ENCODE results near the gene GRM7.

Gene GRM7

DNA sequence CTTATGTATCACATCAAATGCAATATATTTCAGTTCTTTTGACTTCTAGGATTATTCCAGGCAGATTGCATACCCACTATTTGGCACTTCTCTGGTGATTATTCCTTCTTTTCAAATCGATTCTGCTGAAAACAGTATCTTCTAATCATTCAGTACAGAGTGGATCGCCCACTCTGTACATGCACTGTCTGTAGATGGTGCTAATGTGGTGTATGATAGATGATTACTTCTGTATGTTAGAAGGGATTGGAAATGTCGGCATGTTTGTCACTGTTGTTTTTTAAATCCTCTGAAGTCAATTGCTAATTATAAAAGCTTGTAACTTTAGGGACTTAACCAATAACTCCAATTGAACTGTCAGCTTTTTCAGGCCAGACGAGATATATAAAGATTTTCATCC, 642.5 kb downstream of the GRM7 start:
- DNase-seq (ENCODE audit: low read depth in 2 of 2), result no peak

DNA sequence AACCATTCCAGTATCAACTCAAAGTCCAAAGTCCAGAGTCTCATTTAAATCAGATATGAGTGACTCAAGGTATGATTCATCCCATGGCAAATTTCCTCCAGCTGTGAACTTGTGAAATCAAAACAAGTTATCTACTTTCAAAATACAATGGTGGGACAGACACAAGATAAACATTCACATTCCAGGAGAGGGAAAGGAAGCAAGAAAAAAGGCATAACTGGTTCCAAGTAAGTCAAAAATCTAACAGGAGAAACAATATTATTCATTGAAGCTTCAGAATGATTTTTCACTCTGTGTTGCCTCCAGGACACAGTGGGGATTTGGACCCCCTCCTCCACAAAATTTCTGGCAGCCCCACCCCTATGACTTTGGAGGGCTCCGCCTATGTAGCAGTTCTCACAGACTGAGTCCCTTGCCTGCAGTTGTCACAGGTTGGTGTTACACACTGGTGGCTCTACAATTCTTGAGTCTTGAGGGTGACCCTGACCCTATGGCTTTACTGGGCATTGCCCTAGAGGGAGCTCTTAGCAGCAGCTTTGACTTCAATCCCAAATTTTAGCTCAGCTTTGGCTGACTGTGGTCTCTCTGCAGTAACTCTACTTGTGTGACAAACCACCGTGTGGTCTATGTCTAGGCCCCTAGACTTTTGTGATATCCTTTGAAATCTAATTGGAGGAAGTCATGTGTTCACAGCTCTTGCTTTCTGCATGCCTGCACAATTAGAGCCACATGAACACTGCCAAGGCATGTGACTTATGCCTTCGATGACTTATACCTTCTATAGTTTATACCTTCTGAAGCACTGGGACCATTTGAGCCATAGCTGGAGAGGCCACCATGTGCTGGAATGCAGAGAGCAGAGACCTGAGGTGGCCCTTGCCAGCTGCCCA, 644.2 kb downstream of the GRM7 start:
- DNase-seq (ENCODE audit: low read depth in 2 of 2), result no peak

DNA sequence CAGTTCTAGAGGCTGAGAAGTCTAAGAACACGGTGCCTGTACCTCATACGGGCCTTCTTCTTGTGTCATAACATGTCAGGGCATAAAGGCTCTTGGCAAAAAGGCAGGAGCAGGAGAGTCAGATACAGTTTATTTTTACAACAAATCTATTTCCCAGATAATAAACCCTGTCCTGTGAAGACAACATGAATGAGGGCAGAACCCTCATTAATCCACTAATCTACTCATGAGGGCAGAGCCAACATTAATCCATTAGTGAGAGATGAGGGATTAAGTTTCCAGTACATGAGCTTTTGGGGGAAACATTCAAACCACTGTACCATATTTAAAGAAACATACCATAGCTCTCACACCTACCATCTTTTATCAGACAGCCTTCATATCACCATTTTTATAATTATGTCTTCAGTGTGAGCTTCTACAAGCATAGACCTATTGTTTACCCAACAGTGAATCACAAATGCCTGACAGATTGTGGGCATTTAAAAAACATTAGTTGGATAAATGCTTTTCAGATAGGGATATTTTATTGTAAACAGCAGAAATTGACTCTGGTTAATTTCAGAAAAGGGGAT, 645.8 kb downstream of the GRM7 start:
- no peak for DNase-seq (ENCODE audit: low read depth in 2 of 2)

DNA sequence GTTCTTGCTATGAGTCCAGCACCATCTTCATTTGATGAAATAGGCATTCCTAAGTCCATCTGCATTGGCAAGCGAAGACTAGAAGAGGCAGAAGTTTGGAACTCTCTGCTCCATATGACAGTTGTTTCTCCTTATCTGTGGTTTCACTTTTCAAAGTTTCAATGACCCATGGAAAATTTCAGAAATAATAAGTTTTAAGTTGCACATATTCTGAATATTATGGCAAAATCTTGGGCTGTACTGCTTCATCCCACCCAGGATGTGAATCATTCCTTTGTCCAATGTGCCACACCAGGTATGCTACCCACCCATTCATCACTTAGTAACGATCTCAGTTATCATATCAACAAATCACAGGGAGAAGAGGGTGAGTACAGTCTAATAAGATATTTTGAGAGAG, 647.9 kb downstream of the GRM7 start:
- DNase-seq (ENCODE audit: low read depth in 2 of 2), result no peak

GRCh38 chr3:7512048-7512447, 651.1 kb downstream of the GRM7 start:
- no peak for DNase-seq (ENCODE audit: low read depth in 2 of 2)

- no peak for DNase-seq (ENCODE audit: low read depth in 2 of 2)
These were observed 657.1 kb downstream of the GRM7 start for GRCh38 chr3:7518026-7518425.

DNA sequence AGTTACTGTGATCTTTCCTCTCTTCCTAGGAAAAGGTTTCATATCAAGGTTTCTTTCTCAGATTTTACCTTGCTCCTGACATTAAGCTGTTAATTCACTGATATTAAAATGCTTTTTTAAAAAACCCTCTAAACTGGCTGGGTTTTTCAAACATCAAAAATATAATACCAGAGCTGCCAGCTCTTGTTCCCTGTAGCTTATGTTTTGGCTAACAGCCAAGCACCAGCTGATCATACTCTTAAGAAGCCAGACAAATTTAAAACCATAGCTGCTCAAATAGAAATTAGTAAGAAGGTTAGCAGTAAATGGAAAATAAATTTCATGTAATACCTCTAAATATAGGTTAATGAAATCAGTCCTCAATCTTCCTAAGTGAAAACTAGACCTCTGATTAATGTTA, 657.5 kb downstream of the GRM7 start:
- no peak for DNase-seq (ENCODE audit: low read depth in 2 of 2)

GRCh38 chr3:7520059-7520458, 659.1 kb downstream of the GRM7 start:
- no peak for DNase-seq (ENCODE audit: low read depth in 2 of 2)

- DNase-seq (ENCODE audit: low read depth in 2 of 2), result no peak
These were observed 659.7 kb downstream of the GRM7 start for GRCh38 chr3:7520593-7520992.

DNA sequence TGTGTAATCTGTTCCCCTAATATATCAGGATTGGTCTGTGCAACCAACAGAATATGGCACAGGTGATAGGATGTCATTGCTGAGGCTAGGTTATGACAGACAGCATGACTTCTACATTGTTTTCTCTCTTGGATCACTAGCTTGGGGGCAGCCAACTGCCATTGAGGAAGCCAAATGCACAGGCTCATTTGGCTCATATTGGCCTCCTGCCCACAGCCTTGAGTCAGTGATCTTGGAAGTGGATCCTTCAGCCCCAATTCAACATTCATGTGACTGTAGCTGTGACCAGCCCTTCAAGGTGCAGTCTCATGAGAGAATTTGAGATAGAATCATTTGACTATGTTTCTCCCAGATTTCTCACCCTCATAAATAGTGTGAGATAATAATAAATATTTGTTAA, 675.6 kb downstream of the GRM7 start:
- DNase-seq (ENCODE audit: low read depth in 2 of 2), result no peak

DNA sequence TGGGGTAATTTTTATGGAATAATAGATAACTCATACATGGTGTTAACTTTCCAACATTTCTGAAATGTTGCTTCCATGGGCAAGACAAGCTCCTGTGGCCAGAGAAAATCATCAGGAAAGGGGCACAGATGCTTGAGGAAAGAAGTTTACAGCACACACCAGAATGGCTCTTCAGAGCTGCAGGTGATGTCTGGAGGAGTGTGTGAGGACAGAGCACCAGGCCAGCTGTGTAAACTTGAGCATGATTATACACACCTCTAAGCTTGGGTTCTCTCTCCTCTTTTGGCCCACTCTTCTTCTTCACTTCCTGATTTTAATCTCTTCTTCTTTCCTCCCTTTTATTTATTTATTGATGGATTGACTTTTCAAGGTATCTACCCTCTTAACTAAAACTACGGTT, 676.0 kb downstream of the GRM7 start:
- DNase-seq (ENCODE audit: low read depth in 2 of 2), result no peak

GRCh38 chr3:7543294-7543880, 682.5 kb downstream of the GRM7 start:
- DNase-seq (ENCODE audit: low read depth in 2 of 2), result no peak

DNA sequence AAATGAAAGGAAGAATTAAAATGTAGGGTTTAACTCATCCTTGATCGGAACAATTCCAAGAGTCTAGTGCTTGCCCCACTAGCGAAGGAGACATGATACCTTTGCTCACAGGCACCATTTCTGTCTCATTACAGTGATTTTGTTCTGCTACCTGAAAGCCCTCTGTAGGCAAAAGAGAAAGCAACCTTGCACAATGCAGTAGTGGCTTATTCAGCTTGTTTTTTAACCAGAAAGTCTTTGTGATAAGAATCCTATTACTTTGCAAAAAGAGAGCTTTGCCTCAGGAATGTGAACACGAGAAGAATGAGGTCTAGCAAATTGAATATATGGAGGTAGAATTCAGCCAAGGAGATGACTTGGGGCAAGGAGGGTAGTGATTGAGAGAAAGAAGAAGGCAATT, 684.4 kb downstream of the GRM7 start:
- no peak for DNase-seq (ENCODE audit: low read depth in 2 of 2)

GRCh38 chr3:7546253-7546652, 685.3 kb downstream of the GRM7 start:
- no peak for DNase-seq (ENCODE audit: low read depth in 2 of 2)

DNA sequence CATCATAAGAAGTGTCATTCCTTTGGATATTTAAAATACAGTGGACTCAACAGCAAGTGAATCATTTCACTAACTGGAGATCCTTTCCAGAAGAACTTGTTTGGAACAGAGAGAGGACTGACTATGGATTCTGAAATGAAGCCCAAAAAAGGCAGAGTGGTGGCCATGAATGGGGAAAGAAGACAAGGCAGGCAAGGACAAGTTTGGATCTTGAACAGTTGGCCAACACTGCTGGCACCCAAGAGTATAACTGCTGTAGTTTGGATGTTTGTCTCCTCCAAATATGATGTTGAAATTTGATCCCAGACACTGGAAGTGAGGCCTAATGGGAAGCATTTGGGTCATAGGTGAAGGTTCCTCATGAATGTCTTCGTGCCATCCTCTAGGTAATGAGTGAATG, 686.9 kb downstream of the GRM7 start:
- DNase-seq (ENCODE audit: low read depth in 2 of 2), result no peak

- no peak for DNase-seq (ENCODE audit: low read depth in 2 of 2)
These were observed 702.0 kb downstream of the GRM7 start for GRCh38 chr3:7562892-7563291.

GRCh38 chr3:7565574-7565973, 704.7 kb downstream of the GRM7 start:
- no peak for DNase-seq (ENCODE audit: low read depth in 2 of 2)

- no peak for DNase-seq (ENCODE audit: low read depth in 2 of 2)
These were observed 706.2 kb downstream of the GRM7 start for GRCh38 chr3:7567160-7567559.

DNA sequence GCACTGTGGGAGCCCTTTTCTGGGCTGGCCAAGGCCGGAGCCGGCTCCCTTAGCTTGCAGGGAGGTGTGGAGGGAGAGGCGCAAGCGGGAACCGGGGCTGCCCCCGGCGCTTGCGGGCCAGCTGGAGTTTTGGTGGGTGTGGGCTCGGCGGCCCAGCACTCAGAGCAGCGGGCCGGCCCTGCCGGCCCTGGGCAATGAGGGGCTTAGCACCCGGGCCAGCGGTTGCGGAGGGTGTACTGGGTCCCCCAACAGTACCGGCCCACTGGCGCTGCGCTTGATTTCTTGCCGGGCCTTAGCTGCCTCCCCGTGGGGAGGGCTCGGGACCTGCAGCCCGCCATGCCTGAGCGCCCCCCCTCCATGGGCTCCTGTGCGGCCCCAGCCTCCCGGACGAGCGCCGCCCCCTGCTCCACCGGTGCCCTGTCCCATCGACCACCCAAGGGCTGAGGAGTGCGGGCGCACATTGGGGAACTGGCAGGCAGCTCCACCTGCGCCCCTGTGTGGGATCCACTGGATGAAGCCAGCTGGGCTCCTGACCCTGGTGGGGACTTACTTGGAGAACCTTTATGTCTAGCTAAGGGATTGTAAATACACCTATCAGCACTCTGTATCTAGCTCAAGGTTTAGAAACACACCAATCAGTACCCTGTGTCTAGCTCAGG, 707.7 kb downstream of the GRM7 start:
- DNase-seq (ENCODE audit: low read depth in 2 of 2), result no peak

- DNase-seq (ENCODE audit: low read depth in 2 of 2), result no peak
These were observed 712.4 kb downstream of the GRM7 start for GRCh38 chr3:7573330-7573729.

- DNase-seq (ENCODE audit: low read depth in 2 of 2), result no peak
These were observed 713.5 kb downstream of the GRM7 start for GRCh38 chr3:7574435-7574834.

- no peak for DNase-seq (ENCODE audit: low read depth in 2 of 2)
These were observed 715.2 kb downstream of the GRM7 start for GRCh38 chr3:7576071-7576470.

- no peak for DNase-seq (ENCODE audit: low read depth in 2 of 2)
These were observed 715.6 kb downstream of the GRM7 start for GRCh38 chr3:7576506-7576905.
